Hepatic stellate cell (primary cell): ENCODE results near the gene INPP5A.
A peak's percentile ranks its signal among the peaks of the same experiment; 100 is the strongest.
"Not testable (repeated sequence)": the region's sequence is repeated elsewhere in the genome, so short reads cannot be mapped to it uniquely, and the experiment has no call there.

Experiments used
- DNase-seq: peaks from one replicate; pipeline ENCODE4 v3.0.0; 2011; ENCODE audit warnings: low spot score

The INPP5A gene

DNA sequence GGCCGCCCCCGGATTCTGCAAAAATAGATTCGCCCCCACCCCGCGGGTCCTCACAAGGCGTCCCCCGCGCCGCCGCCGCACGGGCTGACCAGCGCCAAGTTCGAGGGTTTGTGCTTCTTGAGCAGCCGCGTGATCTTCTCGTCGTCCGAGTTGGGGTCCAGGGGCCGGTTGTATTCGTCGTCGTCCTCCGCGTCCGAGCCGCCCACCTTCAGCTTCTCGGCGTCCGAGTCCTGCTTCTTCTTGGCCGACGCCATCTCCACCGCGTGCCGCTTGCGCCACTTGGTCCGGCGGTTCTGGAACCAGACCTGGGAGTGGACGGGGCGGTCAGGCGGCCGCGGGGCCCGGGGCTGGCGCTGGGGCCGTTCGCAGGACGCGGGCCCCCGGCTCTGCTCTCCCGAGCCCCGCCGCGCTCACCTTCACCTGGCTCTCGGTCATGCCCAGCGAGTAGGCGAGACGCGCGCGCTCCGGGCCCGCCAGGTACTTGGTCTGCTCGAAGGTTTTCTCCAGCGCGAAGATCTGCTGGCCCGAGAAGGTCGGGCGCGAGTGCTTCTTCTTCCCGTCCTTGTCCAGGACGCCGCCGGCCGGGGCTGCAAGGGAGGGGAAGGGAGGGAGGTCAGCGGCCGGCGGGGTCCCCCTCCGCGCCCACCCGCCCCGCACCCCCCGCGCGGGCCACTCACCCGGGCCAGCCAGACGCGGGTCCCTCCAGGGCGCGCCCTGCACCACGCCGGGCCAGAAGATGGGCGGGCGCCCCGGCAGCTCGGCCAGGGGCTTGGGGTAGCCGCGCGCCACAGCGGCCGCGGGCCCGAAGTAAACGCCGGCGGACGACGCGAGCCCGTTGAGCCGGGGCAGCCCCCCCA, 247.5 kb downstream of the INPP5A start:
- DNase-seq = no peak

DNA sequence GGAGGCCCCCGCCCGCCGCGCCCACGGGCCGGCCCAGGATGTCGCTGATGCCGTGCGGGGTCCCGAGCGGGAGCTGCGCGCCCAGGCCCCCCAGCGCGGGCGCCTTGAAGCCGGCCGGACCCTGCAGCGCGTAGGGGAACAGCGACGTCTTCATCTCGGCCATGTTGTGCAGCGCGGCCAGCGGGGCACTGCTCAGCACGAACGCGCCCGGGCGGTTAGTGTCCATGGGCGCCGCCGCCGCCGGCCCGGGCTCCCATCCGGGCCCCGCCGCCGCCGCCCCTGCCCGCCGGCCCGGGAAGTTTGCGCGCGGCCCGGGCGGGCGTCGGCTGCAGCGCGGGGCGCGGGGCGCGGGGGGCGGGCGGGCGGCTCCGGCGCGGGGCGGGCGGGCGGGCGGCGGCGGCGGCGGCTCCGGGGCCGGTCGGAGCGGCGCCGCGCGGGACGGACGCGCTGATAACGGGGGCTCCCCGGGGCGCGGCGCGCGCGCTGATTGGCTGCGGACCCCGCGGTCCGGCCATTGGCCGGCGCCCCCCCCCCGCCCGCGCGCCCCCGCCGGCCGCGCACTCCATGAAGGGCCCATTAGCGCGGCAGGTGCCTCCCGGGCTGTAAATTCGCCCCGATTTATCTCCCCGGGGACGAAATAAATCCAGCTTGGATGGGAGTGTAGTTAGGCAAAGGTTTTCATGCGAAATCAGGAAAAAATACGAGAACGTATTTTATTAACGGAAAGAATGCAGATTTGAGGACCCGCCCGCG, 248.3 kb downstream of the INPP5A start, which contains the start of gene NKX6-2:
TSS of gene NKX6-2 (minus strand) at position 425 of the 753 bp plus-strand sequence. CDS start at position 226, 199 bp downstream.
- DNase-seq = no peak

DNA sequence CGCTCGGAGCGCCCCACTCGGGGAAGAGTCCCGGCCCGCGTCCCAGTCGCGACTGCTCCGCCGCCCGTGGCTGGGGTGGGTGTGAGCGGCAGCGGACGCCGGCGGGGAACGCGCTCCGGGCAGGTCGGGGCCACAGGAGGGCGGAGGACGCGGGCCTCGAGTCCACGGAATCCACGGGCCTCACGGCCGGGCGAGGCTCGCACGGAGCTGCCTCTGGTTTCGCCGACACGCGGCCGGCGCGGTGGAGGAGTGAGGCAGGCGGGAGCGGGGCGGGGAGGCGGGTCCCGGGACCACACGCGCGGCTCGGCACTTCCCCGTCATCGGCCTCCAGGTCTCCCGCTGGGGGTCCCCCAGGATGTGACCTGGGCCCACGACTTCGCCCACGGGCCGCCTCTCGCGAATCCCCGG, 248.9 kb downstream of the INPP5A start:
- no peak for DNase-seq

DNA sequence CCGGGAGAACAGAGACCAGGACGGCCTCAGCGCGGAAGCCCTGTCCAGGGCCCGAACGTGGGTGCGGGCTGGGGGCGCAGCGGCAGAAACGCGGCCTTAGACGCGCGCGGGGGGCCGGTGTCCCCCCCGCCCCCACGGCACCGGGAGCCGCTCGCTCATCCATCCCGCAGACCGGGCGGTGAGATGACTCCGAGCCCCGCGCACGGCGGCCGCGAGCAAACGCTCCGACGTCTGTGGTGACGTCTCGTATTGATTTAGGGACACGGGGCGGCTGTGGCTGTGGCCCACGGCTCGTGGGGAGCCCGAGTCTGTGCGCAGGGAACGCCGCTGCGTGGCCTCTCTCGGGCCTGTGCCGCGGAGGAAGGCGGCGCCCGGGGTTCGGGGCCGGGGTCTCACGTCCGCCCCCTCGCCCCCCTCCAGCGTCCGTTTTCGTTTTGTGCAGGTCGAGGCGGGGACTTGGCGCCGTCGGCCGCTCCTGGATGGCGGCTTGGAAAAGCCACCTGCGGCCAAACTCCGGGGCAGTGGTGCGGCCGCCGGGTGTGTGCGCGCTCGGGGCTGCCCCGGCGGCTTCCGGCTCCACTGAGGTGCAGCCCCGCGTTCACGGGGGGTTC, 249.4 kb downstream of the INPP5A start:
- DNase-seq = no peak

DNA sequence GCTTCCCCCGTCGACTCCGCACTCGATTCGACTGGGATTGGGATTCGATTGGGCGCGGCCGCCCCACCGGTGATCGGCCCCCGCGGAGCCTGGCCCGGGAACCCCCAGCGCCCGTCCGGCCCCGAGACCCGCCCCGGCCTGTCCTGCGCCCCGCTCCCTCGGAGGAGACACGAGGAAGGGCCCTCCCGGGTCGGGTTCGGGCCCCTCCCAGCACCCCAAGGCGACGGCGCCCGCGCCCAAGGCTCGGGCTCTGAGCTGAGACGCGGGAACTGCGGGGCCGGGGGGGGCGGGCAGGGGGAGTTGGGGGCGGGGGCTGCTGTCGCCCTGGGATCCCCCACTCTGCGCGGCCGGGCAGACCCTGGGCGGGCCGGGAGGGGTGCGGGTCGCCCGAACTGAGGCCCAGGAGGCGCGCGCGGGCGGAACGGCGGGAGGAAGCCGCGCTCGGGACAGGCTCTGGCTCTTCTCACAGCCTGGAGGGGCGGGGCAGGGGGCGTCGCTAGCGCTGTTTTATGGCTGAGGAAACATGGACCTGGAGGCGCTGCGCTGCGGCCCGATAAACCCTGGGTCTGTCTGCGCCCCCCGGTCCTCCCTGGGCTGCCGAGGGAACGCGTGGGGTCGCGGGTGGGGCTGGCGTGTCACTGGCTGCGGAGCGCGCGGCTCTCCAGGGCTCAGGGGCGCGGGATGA, 250.1 kb downstream of the INPP5A start:
- no peak for DNase-seq

DNA sequence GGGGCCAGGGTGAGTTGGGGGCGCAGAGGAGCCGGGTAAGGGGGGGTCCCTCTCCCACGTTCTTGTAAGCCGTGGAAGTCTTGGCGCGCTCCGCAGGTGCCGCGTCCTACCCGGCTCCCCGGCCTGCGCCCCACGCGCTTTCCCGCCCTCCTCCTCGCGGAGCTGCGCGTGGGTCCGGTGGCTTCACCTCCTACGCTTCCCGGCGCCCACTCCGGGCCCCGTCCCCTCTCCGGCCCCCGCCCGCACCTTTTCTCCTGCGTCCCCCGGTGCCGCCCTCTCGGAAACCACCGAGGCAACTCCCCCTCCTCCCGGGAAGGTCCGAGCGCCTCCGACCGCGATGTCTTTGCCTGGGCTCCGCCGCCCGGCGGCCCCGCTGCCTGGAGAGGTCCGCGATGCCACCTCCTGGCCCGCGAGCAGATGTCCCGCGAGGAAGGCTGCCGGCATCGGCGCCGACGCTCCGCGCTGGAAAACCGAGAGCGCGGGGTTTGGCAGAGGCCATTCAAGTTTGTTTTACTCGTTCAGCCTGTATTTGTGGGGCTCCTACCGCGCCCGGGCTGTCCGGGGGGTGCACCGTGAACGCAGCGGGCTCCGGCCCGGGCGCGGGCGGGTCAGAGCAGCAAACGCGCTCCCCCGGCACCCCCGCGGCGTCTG, 250.7 kb downstream of the INPP5A start:
- peak; percentile 70 for DNase-seq

DNA sequence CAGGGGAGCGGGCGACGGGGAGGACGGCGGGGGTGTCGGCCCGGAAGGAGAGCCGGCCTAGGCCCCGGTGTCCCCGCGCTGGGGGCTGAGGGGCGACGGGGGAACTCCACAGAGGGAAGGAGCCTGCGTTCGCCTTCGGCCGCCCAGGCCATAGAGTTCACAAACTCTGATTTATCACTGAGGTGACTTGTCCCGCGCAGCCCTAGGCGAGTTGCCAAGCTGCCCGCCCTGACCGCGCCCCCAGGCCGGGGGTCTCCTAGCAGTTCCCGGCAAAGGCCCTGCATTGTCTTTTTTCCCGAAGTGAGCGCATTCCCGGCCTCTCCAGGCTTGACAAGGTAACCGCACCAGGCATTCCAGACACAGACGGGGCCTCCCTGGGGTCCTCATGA, 251.2 kb downstream of the INPP5A start:
- no peak for DNase-seq

DNA sequence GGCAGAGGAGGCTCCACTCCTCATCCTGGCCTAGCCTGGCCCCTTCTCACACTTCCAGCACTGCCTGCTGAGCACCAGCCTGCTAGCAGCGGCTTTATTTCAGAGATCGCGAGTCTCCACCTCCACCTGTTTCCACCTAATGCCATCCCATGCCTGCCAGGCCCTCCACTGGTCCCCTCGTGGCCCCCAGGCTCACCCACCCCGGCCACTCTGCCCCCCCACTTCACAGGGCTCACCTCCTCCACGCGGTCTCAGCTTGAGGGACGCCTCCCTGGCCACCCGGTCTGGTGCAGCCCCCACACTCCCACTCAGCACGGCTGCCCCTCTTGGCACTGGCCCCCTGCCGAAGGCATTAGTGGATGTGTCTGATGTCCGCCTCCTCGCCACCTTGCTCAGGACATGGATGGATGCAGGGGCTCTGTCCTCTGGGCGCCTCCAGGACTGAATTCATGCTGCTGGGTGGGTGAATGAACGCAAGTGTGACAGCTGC, 252.1 kb downstream of the INPP5A start:
- no peak for DNase-seq

DNA sequence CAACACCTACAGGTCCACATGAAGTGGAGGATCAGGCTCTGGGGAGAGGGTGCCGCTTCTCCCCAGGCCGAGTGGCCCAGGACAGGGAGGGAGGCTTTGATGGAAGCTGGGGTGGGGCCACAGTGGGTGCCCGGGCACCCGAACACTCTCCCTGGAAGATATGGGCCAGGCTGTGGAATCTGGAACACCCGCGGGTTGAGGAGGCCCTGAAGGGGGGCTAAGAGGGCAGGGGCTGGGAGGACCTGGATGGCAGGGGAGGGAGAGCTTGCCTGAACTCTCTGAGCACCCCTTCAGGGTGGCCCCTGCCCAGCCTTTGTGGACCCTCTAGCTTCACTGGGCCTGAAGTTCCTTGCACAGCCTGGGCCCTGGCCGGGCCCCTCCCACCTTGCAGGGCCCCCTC, 252.9 kb downstream of the INPP5A start:
- DNase-seq = no peak

DNA sequence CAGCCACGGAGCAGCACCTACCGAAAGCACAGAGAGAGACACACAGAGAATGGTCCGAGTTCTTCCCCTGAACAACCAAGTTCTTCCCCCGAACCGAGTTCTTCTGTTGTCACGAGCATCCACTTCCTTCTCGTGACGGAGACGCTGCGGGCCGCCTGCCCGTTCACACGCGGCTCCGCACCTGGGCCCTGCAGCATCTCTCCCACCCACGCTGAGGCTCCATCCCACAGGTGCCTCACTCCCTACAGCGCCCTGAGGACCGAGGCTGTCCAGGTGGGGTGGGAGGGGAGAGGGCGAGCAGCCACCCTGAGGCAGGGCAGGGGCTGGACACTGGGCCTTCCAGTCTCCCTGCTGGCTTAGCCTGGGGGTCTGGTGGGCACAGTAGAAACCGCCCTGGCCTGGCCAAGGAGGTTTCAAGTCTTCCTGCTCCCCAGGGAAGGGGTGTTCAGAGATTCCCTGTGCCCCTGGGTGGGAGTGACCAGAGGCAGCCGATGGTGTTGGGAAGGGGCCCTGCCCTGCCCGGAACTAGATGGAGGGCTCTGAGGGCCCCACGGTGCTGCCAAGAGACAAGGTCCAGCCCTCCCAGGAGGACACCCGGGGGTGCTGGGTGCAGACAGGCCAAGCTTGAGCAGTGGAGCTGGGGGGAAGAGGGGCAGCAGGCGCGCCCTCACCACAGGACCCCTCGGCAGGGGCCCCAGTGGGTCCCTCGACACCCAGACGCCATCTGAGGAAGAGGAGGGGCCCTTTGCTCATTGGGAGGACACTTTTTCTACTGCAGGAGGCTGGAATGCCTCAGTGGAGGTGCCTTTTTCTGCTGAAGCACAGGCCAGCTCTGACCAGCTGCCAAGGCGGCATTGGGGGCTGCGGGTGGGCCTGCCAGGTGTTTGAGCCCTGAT, 253.6 kb downstream of the INPP5A start:
- DNase-seq = no peak

DNA sequence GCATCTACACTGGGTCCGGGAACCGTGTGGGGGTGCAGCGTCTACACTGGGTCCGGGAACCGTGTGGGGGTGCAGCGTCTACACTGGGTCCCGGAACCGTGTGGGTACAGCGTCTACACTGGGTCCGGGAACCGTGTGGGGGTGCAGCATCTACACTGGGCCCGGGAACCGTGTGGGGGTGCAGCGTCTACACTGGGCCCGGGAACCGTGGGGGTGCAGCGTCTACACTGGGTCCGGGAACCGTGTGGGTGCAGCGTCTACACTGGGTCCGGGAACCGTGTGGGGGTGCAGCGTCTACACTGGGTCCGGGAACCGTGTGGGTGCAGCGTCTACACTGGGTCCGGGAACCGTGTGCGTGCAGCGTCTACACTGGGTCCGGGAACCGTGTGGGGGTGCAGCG, 254.5 kb downstream of the INPP5A start:
- DNase-seq = not testable (repeated sequence)

DNA sequence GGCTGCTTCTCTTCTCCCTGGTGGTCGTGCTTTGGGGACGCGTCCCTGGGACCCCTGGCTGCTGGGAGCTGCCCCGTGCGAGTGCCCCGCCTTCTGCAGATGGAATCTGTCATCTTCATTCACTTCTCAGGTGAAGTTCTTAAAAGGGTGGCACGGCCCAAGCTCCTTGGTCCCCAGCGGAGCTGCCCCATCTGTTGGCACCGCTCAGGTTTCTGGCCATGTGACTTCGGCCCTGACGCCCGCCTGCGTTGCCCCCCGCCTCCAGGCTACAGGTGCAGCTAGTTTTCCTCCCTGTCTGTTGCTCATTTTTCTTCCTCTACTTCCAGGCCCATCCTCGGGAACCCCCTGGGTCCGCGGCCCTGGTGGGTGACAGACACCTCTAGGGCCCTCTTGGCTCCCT, 255.2 kb downstream of the INPP5A start:
- no peak for DNase-seq

DNA sequence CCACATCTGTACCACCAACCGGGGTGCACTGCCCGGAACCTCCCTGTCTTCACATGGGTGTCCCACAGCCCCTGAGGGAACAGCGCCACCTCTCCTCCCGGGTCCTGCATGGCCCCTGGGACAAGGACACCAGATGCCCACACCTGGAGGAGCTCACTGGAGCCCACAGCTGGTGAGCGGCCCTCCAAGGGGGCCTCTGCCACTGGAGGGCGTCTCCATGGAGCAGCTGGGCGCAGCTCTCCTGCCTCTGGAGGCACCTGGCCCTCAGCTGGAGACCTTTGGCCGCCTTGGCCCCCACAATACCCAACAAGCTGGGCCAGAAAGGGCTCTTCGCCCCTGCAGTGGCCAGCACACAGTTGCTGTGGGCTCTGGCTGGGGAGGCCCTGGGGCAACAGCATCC, 255.6 kb downstream of the INPP5A start:
- DNase-seq = no peak

DNA sequence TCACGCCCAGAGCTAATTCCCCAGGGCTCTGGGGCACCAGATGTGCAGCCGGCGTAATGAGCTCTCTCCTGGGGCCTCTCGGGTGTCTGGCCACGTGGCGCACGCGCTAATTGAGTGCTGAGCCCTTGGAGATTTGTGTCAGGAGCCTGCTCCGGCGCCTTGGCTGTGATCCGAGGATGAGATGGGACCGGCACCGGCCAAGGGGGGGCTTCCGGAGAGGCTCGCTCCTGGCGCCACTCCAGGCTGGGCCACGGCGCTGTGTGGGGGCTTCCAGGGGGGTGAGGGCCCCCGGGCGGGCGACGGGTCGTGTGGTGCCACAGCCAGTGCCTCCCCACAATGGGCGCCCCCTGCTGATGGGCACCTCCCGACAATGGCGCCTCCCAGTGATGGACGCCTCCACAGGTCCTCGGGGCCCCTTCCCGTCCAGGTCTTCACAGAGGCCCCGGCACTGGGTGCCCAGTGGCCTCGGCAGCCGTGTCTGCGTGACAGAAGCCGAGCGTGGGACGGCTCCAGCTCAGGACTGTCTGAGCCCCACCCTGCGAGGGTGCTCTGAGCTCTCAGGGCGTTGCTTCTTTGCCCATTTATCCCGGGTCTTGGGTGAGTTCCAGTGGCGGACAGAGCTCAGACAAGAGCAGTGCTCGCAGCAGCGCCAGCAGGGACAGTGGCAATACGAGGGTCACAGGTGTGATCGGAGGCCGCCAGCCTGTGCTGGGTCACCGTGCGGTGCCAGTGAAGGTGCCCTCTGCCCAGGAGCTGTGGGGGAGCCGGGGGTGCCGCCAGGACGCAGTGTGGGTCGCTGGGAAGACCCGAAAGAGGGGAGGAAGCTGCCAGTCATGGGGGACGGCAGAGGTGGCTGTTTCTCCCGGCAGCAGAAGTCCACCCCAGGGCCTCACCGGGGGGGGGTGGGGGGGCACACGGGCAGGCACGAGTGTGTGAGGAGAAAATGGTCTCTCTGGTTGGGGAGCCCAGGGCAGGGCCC, 256.6 kb downstream of the INPP5A start:
- DNase-seq = no peak

DNA sequence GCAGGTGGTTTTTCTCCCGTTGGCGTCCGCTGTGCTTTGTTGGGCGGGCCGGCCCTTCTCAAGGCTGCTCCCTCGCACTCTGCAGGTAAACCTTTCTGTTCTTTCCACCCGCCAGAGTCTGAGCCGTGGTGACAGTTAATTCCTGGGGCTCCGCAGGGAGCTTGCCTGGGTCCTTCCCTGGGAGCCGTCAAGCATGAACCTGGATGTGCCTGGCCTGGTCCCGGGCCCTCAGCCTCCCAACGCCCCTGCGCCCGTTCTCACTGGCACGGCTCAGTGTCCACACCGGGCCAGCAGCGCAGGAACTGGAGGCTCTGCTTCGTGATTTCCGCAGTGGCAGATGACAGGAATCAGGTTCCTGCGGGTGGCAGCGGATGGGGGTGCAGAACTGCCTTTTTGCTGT, 259.3 kb downstream of the INPP5A start:
- DNase-seq = no peak

DNA sequence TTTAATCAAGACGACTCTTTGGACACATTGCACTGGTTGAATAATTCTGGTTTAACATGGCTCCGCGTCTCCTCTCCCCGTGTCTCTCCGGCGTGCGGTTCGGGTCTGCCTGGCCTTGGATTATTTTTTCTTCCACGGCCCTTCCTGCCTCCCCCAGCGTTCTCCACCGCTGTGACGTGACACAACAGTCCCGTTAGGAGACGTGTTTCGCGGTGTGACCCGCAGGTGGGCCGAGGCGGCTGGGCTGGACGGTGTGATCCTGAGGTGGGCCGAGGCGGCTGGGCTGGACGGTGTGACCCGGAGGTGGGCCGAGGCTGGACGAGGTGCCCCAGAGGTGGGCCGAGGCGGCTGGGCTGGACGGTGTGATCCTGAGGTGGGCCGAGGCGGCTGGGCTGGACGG, 260.4 kb downstream of the INPP5A start:
- not testable (repeated sequence) for DNase-seq

DNA sequence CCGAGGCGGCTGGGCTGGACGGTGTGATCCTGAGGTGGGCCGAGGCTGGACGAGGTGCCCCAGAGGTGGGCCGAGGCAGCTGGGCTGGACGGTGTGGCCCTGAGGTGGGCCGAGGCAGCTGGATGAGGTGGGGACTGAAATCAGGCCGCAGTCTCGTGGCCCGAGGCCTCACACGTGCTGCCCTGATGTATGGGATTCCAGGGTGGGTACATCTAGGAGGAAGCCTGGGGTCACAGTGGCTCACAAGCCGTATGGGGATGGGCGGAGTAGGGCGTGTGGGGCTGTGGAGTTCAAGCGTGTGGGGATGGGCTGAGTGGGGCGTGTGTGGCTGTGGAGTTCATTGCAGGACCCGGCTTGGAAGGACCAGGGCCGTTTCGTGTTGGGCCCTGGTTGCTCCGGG, 260.8 kb downstream of the INPP5A start:
- no peak for DNase-seq

DNA sequence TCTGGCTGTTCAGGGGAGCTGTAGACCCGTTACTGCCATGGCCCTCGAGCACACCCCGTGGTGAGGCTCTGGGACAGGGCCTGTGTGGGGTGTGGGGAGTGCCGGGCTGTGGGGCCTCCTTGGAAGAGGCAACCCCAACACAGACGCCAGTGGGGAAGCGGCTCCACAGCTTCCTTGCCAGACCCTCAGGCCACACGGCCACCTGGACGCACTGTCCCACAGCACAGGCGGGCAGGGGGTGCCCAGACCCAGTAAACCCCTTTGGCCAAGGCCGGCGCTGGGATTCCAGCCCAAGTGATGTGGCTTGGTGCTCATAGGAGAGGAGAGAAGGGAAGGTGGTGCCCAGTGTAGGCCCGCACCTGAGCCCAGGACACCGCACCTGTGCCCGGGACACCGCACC, 261.3 kb downstream of the INPP5A start:
- no peak for DNase-seq

DNA sequence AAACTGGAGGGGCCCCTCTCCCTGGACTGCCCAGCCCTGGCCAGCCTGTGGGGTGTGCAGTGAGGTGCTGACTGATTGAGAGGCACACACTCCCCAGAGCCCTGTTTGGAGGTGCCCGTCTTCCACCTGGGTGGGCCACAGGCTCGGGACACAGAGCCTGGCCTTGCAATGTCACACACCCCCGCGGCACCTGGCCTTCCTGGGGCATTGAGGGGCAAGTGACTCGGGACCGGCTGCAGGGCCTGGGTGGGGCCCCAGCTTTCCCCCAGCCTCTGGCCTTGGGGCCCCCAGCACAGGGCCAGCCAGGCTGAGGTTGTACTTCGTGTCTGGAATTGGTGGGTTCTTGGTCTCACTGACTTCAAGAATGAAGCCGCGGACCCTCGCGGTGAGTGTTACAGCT, 262.3 kb downstream of the INPP5A start:
- DNase-seq = no peak
